ENCODE results near the gene LLCFC1.
A peak's percentile ranks its signal among the peaks of the same experiment; 100 is the strongest.

LLCFC1 gene

GRCh38 chr7:142950235-142950634 is 11.0 kb downstream of the LLCFC1 start:
- no peak overlapping the region for H3K4me3 ChIP-seq (ENCODE audit: low read depth, low read length)
- no peak for DNase-seq (ENCODE audit: low read depth)
- no peak for TF ChIP-seq CTCF (IDR thresholded peaks at IDR 0.05; ENCODE audit: low read depth, low read length, missing control alignments)

- no peak for DNase-seq (ENCODE audit: low read depth)
- no peak for TF ChIP-seq CTCF (IDR thresholded peaks at IDR 0.05; ENCODE audit: low read depth, low read length, missing control alignments)
- H3K4me3 ChIP-seq (ENCODE audit: low read depth, low read length), result no peak overlapping the region
Measured at GRCh38 chr7:142954680-142955268, 15.5 kb downstream of the LLCFC1 start.

GRCh38 chr7:142956951-142957623 is 17.8 kb downstream of the LLCFC1 start:
- H3K4me3 ChIP-seq (ENCODE audit: low read depth, low read length), result no peak overlapping the region
- TF ChIP-seq CTCF (IDR thresholded peaks at IDR 0.05; ENCODE audit: low read depth, low read length, missing control alignments), result no peak
- DNase-seq (ENCODE audit: low read depth), result no peak

- H3K4me3 ChIP-seq (ENCODE audit: low read depth, low read length), result no peak overlapping the region
- TF ChIP-seq CTCF (IDR thresholded peaks at IDR 0.05; ENCODE audit: low read depth, low read length, missing control alignments), result no peak
- no peak for DNase-seq (ENCODE audit: low read depth)
Measured at GRCh38 chr7:142957723-142958122, 18.4 kb downstream of the LLCFC1 start.

- no peak overlapping the region for H3K4me3 ChIP-seq (ENCODE audit: low read depth, low read length)
- TF ChIP-seq CTCF (IDR thresholded peaks at IDR 0.05; ENCODE audit: low read depth, low read length, missing control alignments), result no peak
- DNase-seq (ENCODE audit: low read depth), result no peak
Measured at GRCh38 chr7:142959202-142959601, 19.9 kb downstream of the LLCFC1 start.

- H3K4me3 ChIP-seq (ENCODE audit: low read depth, low read length), result no peak overlapping the region
- no peak for DNase-seq (ENCODE audit: low read depth)
Measured at GRCh38 chr7:142960955-142961512, 21.8 kb downstream of the LLCFC1 start.

More at GRCh38 chr7:142960955-142961512, 21.8 kb downstream of the LLCFC1 start:
- TF ChIP-seq CTCF (IDR thresholded peaks at IDR 0.05; ENCODE audit: low read depth, low read length, missing control alignments), result peak; percentile 41
